NOMO-1 treated with DMSO at 0.1 percent for 48 hours (cell line): ENCODE data around the gene SPACA9.

ENCODE experiments used
- DNase-seq: peaks from one replicate; lab custom pipeline; 2025; ENCODE audit not compliant: unreplicated experiment; lab: John Stamatoyannopoulos, UW

Gene SPACA9

DNA sequence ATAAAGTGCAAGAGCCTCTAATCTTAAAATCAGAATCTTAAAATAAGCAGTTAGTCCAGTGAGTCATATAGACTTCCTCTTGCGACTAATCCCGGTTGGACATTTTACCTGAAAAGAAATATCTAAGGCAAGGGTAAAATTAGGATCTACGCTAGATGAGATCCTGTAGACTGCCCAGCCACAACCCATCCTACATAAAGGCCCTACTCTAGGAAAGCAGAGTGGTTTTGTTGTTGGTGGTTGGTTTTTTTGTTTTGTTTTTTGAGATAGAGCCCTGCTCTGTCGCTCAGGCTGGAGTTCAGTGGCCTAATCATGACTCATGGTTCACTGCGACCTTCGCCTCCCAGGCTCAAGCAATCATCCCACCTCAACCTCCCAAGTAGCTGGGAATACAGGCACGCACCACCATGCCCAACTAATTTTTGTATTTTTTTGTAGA lies 58.8 kb downstream of the SPACA9 start:
- no peak for DNase-seq

DNA sequence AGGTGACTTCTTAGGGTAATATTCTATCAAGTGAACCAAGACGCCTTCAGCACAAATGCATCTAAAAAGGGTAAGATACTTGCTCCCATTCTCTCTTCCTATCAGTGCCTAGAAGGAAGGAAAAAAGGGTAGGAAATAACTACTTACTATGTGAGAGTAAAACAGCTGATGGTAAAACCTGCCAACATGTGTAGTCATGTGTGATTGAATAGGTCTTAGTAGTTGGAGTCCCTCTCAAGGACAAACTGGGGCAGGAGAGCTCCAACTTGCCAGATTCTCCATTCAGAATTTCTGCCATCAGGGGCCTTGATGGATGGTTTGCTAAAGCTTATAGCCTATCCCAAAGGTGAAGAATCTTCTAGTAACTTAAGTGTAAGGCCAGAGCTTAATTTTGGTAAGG lies 60.5 kb downstream of the SPACA9 start:
- DNase-seq = no peak
